DOHH2 (cell line): ENCODE results near the gene PLEKHJ1.

ENCODE experiments used
- H3F3A ChIP-seq: fragments of 200-600 bp; sonication (generic), shearing (Covaris generic); 2 replicates; pipeline ENCODE4 v1.6.0; 2016; ENCODE audit warnings: antibody characterized with exemption, mild to moderate bottlenecking; ENCODE audit not compliant: control insufficient read depth, insufficient read depth
- H3K27ac ChIP-seq: fragments of 200-600 bp; sonication (generic); 2 replicates; pipeline ENCODE4 v1.5.1; 2014; ENCODE audit warnings: low read depth, mild to moderate bottlenecking, low read length, moderate library complexity
- H3K27me3 ChIP-seq: fragments of 200-600 bp; sonication (generic); 2 replicates; pipeline ENCODE4 v1.6.1; 2014; ENCODE audit warnings: mild to moderate bottlenecking, low read length, mixed read lengths; ENCODE audit not compliant: control insufficient read depth
- H3K36me3 ChIP-seq: fragments of 200-600 bp; sonication (generic); 2 replicates; pipeline ENCODE4 v1.6.1; 2014; ENCODE audit warnings: mild to moderate bottlenecking, low read length, moderate library complexity, mixed read lengths; ENCODE audit not compliant: control insufficient read depth
- H3K4me1 ChIP-seq: fragments of 200-600 bp; sonication (generic); 2 replicates; pipeline ENCODE4 v1.6.1; 2014; ENCODE audit warnings: mild to moderate bottlenecking, low read length, mixed read lengths; ENCODE audit not compliant: control insufficient read depth
- H3K4me2 ChIP-seq: fragments of 200-600 bp; sonication (generic); 2 replicates; pipeline ENCODE4 v1.6.0; 2014; ENCODE audit warnings: mild to moderate bottlenecking, low read length, moderate library complexity
- H3K4me3 ChIP-seq: fragments of 200-600 bp; sonication (generic); 2 replicates; pipeline ENCODE4 v1.5.1; 2014; ENCODE audit warnings: mild to moderate bottlenecking, low read length, mixed read lengths
- H3K79me2 ChIP-seq: fragments of 200-600 bp; sonication (generic); 2 replicates; pipeline ENCODE4 v1.6.1; 2014; ENCODE audit warnings: mild to moderate bottlenecking, low read length, mixed read lengths; ENCODE audit not compliant: control insufficient read depth
- H3K9me2 ChIP-seq: fragments of 200-600 bp; sonication (generic); replicated peaks from 2 replicates; pipeline ENCODE4 v1.6.1; 2014; ENCODE audit warnings: mild to moderate bottlenecking, low read length, mixed read lengths; ENCODE audit not compliant: control insufficient read depth
- H3K9me3 ChIP-seq: fragments of 200-600 bp; sonication (generic); 2 replicates; pipeline ENCODE4 v1.6.1; 2014; ENCODE audit warnings: antibody characterized with exemption, low read length, mixed read lengths; ENCODE audit not compliant: control insufficient read depth, insufficient read depth
- H4K20me1 ChIP-seq: fragments of 200-600 bp; sonication (generic); 2 replicates; pipeline ENCODE4 v1.6.0; 2014; ENCODE audit warnings: low read depth, mild to moderate bottlenecking, antibody characterized with exemption, low read length, moderate library complexity; ENCODE audit not compliant: control insufficient read depth, insufficient read depth
- CTCF ChIP-seq: fragments of 200-600 bp; sonication (generic); IDR thresholded peaks from one replicate; pipeline ENCODE4 v1.5.1; 2014; ENCODE audit warnings: antibody characterized with exemption, mild to moderate bottlenecking, low read depth, low read length; ENCODE audit not compliant: poor library complexity, severe bottlenecking
- EZH2phosphoT487 ChIP-seq: fragments of 200-600 bp; sonication (generic); IDR thresholded peaks from 2 replicates; pipeline ENCODE4 v1.6.1; 2017; ENCODE audit warnings: borderline replicate concordance, mild to moderate bottlenecking, antibody characterized with exemption, low read length, moderate library complexity, mixed read lengths

PLEKHJ1 gene

GRCh38 chr19:2207991-2208860, 27.9 kb downstream of the PLEKHJ1 start:
- Histone ChIP-seq H3K4me1 (no peaks in the 10 kb centered on the region), H3K79me2 (no peaks in the 10 kb centered on the region; the same call in 1 of the 2 replicates), H4K20me1 (no peaks in the 10 kb centered on the region), H3K9me3 (no peaks in the 10 kb centered on the region), H3K4me3 (no peak overlapping the region), H3K27ac (no peak overlapping the region), H3K36me3 (peaks cover 79% of the 10 kb centered on the region), H3K27me3 (no peaks in the 10 kb centered on the region), H3F3A (no peaks in the 10 kb centered on the region), H3K4me2 (no peak overlapping the region), H3K9me2 (no peaks in the 10 kb centered on the region)
- TF ChIP-seq EZH2phosphoT487 (no peak), CTCF (peak; percentile 38)

- Histone ChIP-seq H3K27ac (no peak overlapping the region), H3K4me2 (no peak overlapping the region), H3K9me2 (no peaks in the 10 kb centered on the region), H3K36me3 (peaks cover 75% of the 10 kb centered on the region), H3K27me3 (no peaks in the 10 kb centered on the region), H3K79me2 (no peaks in the 10 kb centered on the region; the same call in 1 of the 2 replicates), H3K9me3 (no peaks in the 10 kb centered on the region), H3K4me1 (no peaks in the 10 kb centered on the region), H3F3A (no peaks in the 10 kb centered on the region), H4K20me1 (no peaks in the 10 kb centered on the region), H3K4me3 (no peak overlapping the region)
- TF ChIP-seq CTCF (no peak), EZH2phosphoT487 (no peak)
Observed at GRCh38 chr19:2207008-2207407, 29.1 kb downstream of the PLEKHJ1 start.

GRCh38 chr19:2202366-2202765, 33.8 kb downstream of the PLEKHJ1 start:
- no peaks in the 10 kb centered on the region for H3K27me3 ChIP-seq
- H3K79me2 ChIP-seq: peaks cover 24% of the 10 kb centered on the region
- peaks cover 61% of the 10 kb centered on the region for H3K36me3 ChIP-seq
- no peak for TF ChIP-seq EZH2phosphoT487
- no peaks in the 10 kb centered on the region for H3K9me3 ChIP-seq
- H3K4me3 ChIP-seq: no peak overlapping the region
- no peaks in the 10 kb centered on the region; the same call in 1 of the 2 replicates for H4K20me1 ChIP-seq
- H3K4me1 ChIP-seq: no peaks in the 10 kb centered on the region
- no peak overlapping the region for H3K4me2 ChIP-seq
- H3F3A ChIP-seq: no peaks in the 10 kb centered on the region
- H3K9me2 ChIP-seq: no peaks in the 10 kb centered on the region
- H3K27ac ChIP-seq: no peak overlapping the region
